BLaER1 treated with 17β-estradiol and CSF1 and Interleukin-3, amounts not matched to agents 10 nM and 100 nM (cell line): ENCODE results near the gene LPCAT1.
A peak's percentile ranks its signal among the peaks of the same experiment; 100 is the strongest.

Source experiments
- H3K27ac ChIP-seq, 11 experiments: shearing (Covaris generic); formaldehyde crosslinking; 2 replicates each; pipeline ENCODE4 v1.8.1; 2022
- H3K27me3 ChIP-seq, 11 experiments: shearing (Covaris generic); formaldehyde crosslinking; 2 replicates each; pipeline ENCODE4 v1.8.1; 2022
- H3K36me3 ChIP-seq, 11 experiments: shearing (Covaris generic); formaldehyde crosslinking; 2 replicates each; pipeline ENCODE4 v1.8.1; 2022
- H3K4me1 ChIP-seq, 10 experiments: shearing (Covaris generic); formaldehyde crosslinking; 2 replicates each; pipeline ENCODE4 v1.8.1; 2022
- H3K4me2 ChIP-seq, 11 experiments: shearing (Covaris generic); formaldehyde crosslinking; 2 replicates each; pipeline ENCODE4 v1.8.1; 2022
- H3K4me3 ChIP-seq, 10 experiments: shearing (Covaris generic); formaldehyde crosslinking; 2 replicates each; pipeline ENCODE4 v1.8.1; 2022
- H3K9ac ChIP-seq, 11 experiments: shearing (Covaris generic); formaldehyde crosslinking; 2 replicates each; pipeline ENCODE4 v1.8.1; 2022
- H3K9me3 ChIP-seq, 11 experiments: shearing (Covaris generic); formaldehyde crosslinking; replicated peaks in 1 of 11; 2 replicates each; pipeline ENCODE4 v1.8.1; 2022
- H4K20me1 ChIP-seq, 11 experiments: shearing (Covaris generic); formaldehyde crosslinking; 2 replicates each; pipeline ENCODE4 v1.8.1; 2022
- Cebpa-rat ChIP-seq, 11 experiments: shearing (Covaris generic); IDR thresholded peaks; 2 replicates each; pipeline ENCODE4 v1.8.1; 2022

LPCAT1 gene

GRCh38 chr5:1484730-1485578, 38.8 kb downstream of the LPCAT1 start:
- H3K9me3 ChIP-seq, result no peaks in the 10 kb centered on the region
- peak overlapping the region in 3 of 11 experiments; percentile 24 to 52 (median 36); a peak in 5 of 22 replicates for H3K27ac ChIP-seq
- peaks cover 0 to 7% (median 0%) of the 10 kb centered on the region in 11 experiments; a peak in 2 of 22 replicates for H3K27me3 ChIP-seq
- H3K36me3 ChIP-seq, result peaks cover 34 to 54% (median 46%) of the 10 kb centered on the region in 11 experiments; a peak in 21 of 22 replicates
- H4K20me1 ChIP-seq, result peaks cover 7 to 93% (median 76%) of the 10 kb centered on the region in 11 experiments; a peak in 21 of 22 replicates
- H3K4me2 ChIP-seq, result peak overlapping the region; percentile 56 to 99 (median 91)
- TF ChIP-seq Cebpa-rat (IDR thresholded peaks at IDR 0.05), result no peak
- peak overlapping the region in 8 of 11 experiments; percentile 22 to 61 (median 38); a peak in 13 of 22 replicates for H3K9ac ChIP-seq
- H3K4me1 ChIP-seq, result peaks cover 74 to 82% (median 78%) of the 10 kb centered on the region in 10 experiments
- peak overlapping the region in 5 of 10 experiments; percentile 3 to 35 (median 6); a peak in 4 of 20 replicates for H3K4me3 ChIP-seq

GRCh38 chr5:1483856-1484729, 39.7 kb downstream of the LPCAT1 start:
- Histone ChIP-seq H3K36me3 (peaks cover 30 to 54% (median 47%) of the 10 kb centered on the region in 11 experiments; a peak in 21 of 22 replicates), H4K20me1 (peaks cover 7 to 92% (median 72%) of the 10 kb centered on the region in 11 experiments; a peak in 21 of 22 replicates), H3K27me3 (peaks cover 0 to 7% (median 0%) of the 10 kb centered on the region in 11 experiments; a peak in 2 of 22 replicates), H3K4me1 (peaks cover 74 to 82% (median 78%) of the 10 kb centered on the region in 10 experiments), H3K27ac (peak overlapping the region in 3 of 11 experiments; percentile 24 to 52 (median 36); a peak in 5 of 22 replicates), H3K9me3 (no peaks in the 10 kb centered on the region), H3K9ac (peak overlapping the region in 8 of 11 experiments; percentile 22 to 66 (median 38); a peak in 10 of 22 replicates), H3K4me3 (peak overlapping the region in 2 of 10 experiments; percentile 32 to 35; a peak in 2 of 20 replicates), H3K4me2 (peak overlapping the region; percentile 56 to 99 (median 91))
- TF ChIP-seq Cebpa-rat (IDR thresholded peaks at IDR 0.05), result no peak

GRCh38 chr5:1483064-1483463, 40.7 kb downstream of the LPCAT1 start:
- no peaks in the 10 kb centered on the region for H3K9me3 ChIP-seq
- peaks cover 25 to 56% (median 47%) of the 10 kb centered on the region in 11 experiments; a peak in 21 of 22 replicates for H3K36me3 ChIP-seq
- H3K27ac ChIP-seq, result no peak overlapping the region
- no peak for TF ChIP-seq Cebpa-rat (IDR thresholded peaks at IDR 0.05)
- no peak overlapping the region for H3K4me3 ChIP-seq
- peaks cover 7 to 82% (median 63%) of the 10 kb centered on the region in 11 experiments; a peak in 21 of 22 replicates for H4K20me1 ChIP-seq
- H3K27me3 ChIP-seq, result peaks cover 0 to 7% (median 0%) of the 10 kb centered on the region in 11 experiments; a peak in 2 of 22 replicates
- no peak overlapping the region; a peak in 1 of 22 replicates for H3K9ac ChIP-seq
- H3K4me1 ChIP-seq, result peaks cover 77 to 84% (median 79%) of the 10 kb centered on the region in 10 experiments
- peak overlapping the region; percentile 41 to 99 (median 91) for H3K4me2 ChIP-seq

GRCh38 chr5:1481959-1482331, 41.8 kb downstream of the LPCAT1 start:
- Histone ChIP-seq H3K27ac (peak overlapping the region; percentile 4 to 76 (median 46); a peak in 16 of 22 replicates), H3K4me1 (peaks cover 88 to 91% (median 90%) of the 10 kb centered on the region in 10 experiments), H3K9ac (peak overlapping the region in 10 of 11 experiments; percentile 3 to 63 (median 40); a peak in 15 of 22 replicates), H3K9me3 (peaks cover 0 to 2% (median 0%) of the 10 kb centered on the region in 11 experiments; a peak in 2 of 22 replicates), H3K4me3 (peak overlapping the region in 2 of 10 experiments; percentile 11 to 14; a peak in 1 of 20 replicates), H3K4me2 (peak overlapping the region; percentile 72 to 93 (median 82)), H3K36me3 (peaks cover 16 to 50% (median 38%) of the 10 kb centered on the region in 11 experiments; a peak in 21 of 22 replicates), H3K27me3 (peaks cover 0 to 7% (median 0%) of the 10 kb centered on the region in 11 experiments; a peak in 2 of 22 replicates), H4K20me1 (peaks cover 7 to 71% (median 58%) of the 10 kb centered on the region in 11 experiments; a peak in 21 of 22 replicates)
- no peak for TF ChIP-seq Cebpa-rat (IDR thresholded peaks at IDR 0.05)

- Histone ChIP-seq H4K20me1 (peaks cover 7 to 65% (median 54%) of the 10 kb centered on the region in 11 experiments; a peak in 21 of 22 replicates), H3K27ac (peak overlapping the region; percentile 4 to 76 (median 46); a peak in 17 of 22 replicates), H3K4me3 (peak overlapping the region in 2 of 10 experiments; percentile 11 to 14; a peak in 2 of 20 replicates), H3K36me3 (peaks cover 16 to 50% (median 38%) of the 10 kb centered on the region in 11 experiments; a peak in 21 of 22 replicates), H3K4me1 (peaks cover 90 to 96% (median 95%) of the 10 kb centered on the region in 10 experiments), H3K27me3 (peaks cover 0 to 7% (median 0%) of the 10 kb centered on the region in 11 experiments; a peak in 2 of 22 replicates), H3K9me3 (peaks cover 0 to 7% (median 0%) of the 10 kb centered on the region in 11 experiments; a peak in 2 of 22 replicates), H3K4me2 (peak overlapping the region; percentile 72 to 93 (median 82)), H3K9ac (peak overlapping the region in 10 of 11 experiments; percentile 7 to 63 (median 40); a peak in 17 of 22 replicates)
- no peak for TF ChIP-seq Cebpa-rat (IDR thresholded peaks at IDR 0.05)
Observed at GRCh38 chr5:1481266-1481958, 42.3 kb downstream of the LPCAT1 start.

GRCh38 chr5:1480806-1481205, 43.0 kb downstream of the LPCAT1 start:
- TF ChIP-seq Cebpa-rat (IDR thresholded peaks at IDR 0.05), result no peak
- H4K20me1 ChIP-seq, result peaks cover 4 to 64% (median 48%) of the 10 kb centered on the region in 11 experiments; a peak in 21 of 22 replicates
- peak overlapping the region; percentile 72 to 93 (median 82) for H3K4me2 ChIP-seq
- H3K9me3 ChIP-seq, result peaks cover 0 to 10% (median 0%) of the 10 kb centered on the region in 11 experiments; a peak in 2 of 22 replicates
- peaks cover 85 to 96% (median 90%) of the 10 kb centered on the region in 10 experiments for H3K4me1 ChIP-seq
- H3K4me3 ChIP-seq, result no peak overlapping the region; a peak in 1 of 20 replicates
- H3K27ac ChIP-seq, result peak overlapping the region in 6 of 11 experiments; percentile 43 to 76 (median 46); a peak in 7 of 22 replicates
- peak overlapping the region in 6 of 11 experiments; percentile 21 to 63 (median 47); a peak in 10 of 22 replicates for H3K9ac ChIP-seq
- peaks cover 18 to 50% (median 38%) of the 10 kb centered on the region in 11 experiments; a peak in 21 of 22 replicates for H3K36me3 ChIP-seq
- peaks cover 0 to 7% (median 0%) of the 10 kb centered on the region in 11 experiments; a peak in 2 of 22 replicates for H3K27me3 ChIP-seq

GRCh38 chr5:1480217-1480616, 43.5 kb downstream of the LPCAT1 start:
- H3K27ac ChIP-seq, result peak overlapping the region in 6 of 11 experiments; percentile 7 to 76 (median 38); a peak in 9 of 22 replicates
- peaks cover 0 to 7% (median 0%) of the 10 kb centered on the region in 11 experiments; a peak in 2 of 22 replicates for H3K27me3 ChIP-seq
- H3K9me3 ChIP-seq, result peaks cover 0 to 10% (median 0%) of the 10 kb centered on the region in 11 experiments; a peak in 2 of 22 replicates
- peak overlapping the region in 7 of 11 experiments; percentile 14 to 63 (median 28); a peak in 8 of 22 replicates for H3K9ac ChIP-seq
- H4K20me1 ChIP-seq, result peaks cover 0 to 62% (median 42%) of the 10 kb centered on the region in 11 experiments; a peak in 21 of 22 replicates
- H3K4me1 ChIP-seq, result peaks cover 79 to 95% (median 84%) of the 10 kb centered on the region in 10 experiments
- no peak overlapping the region for H3K4me3 ChIP-seq
- no peak for TF ChIP-seq Cebpa-rat (IDR thresholded peaks at IDR 0.05)
- peak overlapping the region; percentile 72 to 93 (median 82) for H3K4me2 ChIP-seq
- H3K36me3 ChIP-seq, result peaks cover 20 to 51% (median 41%) of the 10 kb centered on the region in 11 experiments; a peak in 21 of 22 replicates
